Omental fat pad (tissue), 4 donors: ENCODE results near the gene ADI1. TPM values are rescaled to one million over a fixed set of nuclear protein-coding genes. Genes with fewer than 3 reads are reported as not detected.

ENCODE experiments used
- ATAC-seq: fragments of 150-250 bp; one replicate; pipeline ENCODE4 v1.9.1; 2016; ENCODE audit warnings: mild to moderate bottlenecking, moderate library complexity; ENCODE audit not compliant: low FRiP score
- DNase-seq: peaks from one replicate; pipeline ENCODE4 v3.0.0-alpha.2; 2019; ENCODE audit warnings: low spot score
- CTCF ChIP-seq, 3 donors: fragments of 450-650 bp; IDR thresholded peaks; one replicate each; pipeline ENCODE4 v1.5.1; 2016 to 2017; ENCODE audit warnings: antibody characterized with exemption in 3 of 3, mild to moderate bottlenecking in 3 of 3, moderate library complexity in 2 of 3
- total RNA-seq, 4 donors: library from RNA; depleted of rRNA; stranded (reverse); fragments of >200 nt; gene quantifications; one replicate each; pipeline ENCODE4 v1.1.0, GENCODE V29; 2016

ADI1 gene
- total RNA-seq, 4 donors from 2014 or later, result 54.6 to 117 (median 71.3) TPM

DNA sequence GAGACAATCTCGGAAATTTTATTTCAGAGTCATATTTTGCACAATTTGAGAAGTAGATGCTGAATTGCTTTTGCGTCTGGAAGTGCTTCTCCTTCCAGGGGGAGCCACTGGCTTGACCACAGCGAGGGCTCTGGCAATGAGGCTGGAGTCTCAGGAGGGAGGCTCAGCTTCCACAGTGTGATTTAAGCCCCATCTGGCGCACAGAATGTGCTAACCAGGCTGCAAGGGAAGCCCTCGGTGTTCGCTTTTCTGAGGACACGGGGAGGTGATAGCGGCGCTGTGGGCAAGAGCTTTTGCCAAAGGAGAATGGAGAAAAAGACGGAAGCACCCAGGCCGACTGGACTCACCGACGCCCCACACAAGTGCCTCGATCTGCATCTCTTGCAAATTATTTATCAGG, 52.4 kb downstream of the ADI1 start:
- no peak for TF ChIP-seq CTCF (IDR thresholded peaks at IDR 0.05)
- ATAC-seq (no peak), DNase-seq (no peak)

- ATAC-seq (no peak), DNase-seq (no peak)
- no peak for TF ChIP-seq CTCF (IDR thresholded peaks at IDR 0.05)
Observed at GRCh38 chr2:3466482-3466863, 52.9 kb downstream of the ADI1 start.

- no peak for TF ChIP-seq CTCF (IDR thresholded peaks at IDR 0.05)
- no peak for DNase-seq
- ATAC-seq, result peak; percentile 60
Observed at GRCh38 chr2:3465844-3466481, 53.4 kb downstream of the ADI1 start.

DNA sequence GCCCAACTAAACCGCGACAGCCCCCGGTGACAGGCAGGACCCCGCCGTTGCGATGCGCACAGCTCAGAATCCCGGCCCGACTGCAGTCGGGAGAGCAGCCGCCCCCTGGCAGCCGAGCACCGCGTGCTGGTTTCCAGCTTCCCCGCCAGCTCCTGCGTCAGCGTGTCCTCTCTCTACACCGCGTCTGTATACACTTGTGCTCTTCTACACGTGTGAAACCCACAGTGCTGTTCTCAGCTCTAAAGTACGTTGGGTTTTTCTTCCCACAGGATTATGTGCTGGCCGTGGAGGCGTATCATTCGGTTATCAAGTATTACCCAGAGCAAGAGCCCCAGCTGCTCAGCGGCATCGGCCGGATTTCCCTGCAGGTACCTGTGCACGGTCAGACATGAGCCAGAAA, 54.0 kb downstream of the ADI1 start:
- DNase-seq, result no peak
- ATAC-seq, result no peak
- no peak for TF ChIP-seq CTCF (IDR thresholded peaks at IDR 0.05)

GRCh38 chr2:3464401-3465005, 54.8 kb downstream of the ADI1 start:
- no peak for ATAC-seq
- no peak for TF ChIP-seq CTCF (IDR thresholded peaks at IDR 0.05)
- DNase-seq, result no peak

DNA sequence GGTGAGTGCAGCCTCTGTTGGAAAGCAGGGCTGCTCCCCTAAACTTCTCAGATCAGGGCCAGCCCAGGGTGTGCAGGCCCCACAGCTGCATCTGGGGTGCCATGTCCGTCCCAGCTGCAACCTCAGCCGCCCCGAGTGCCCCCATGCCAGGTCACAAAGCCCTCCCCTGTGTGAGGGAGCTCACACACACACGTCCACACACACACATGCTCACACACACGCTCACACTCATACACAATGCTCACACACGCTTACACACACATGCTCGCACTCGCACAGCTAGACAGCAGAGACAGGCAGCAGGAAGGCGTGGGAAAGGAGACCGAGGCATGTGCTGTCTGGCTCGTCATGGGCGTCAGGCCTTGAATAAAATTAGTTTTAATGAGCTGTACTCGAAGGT, 55.4 kb downstream of the ADI1 start:
- TF ChIP-seq CTCF (IDR thresholded peaks at IDR 0.05), result no peak
- DNase-seq (no peak), ATAC-seq (no peak)

GRCh38 chr2:3463186-3463835, 56.0 kb downstream of the ADI1 start:
- TF ChIP-seq CTCF (IDR thresholded peaks at IDR 0.05), result no peak

More at GRCh38 chr2:3463186-3463835, 56.0 kb downstream of the ADI1 start:
- DNase-seq (no peak), ATAC-seq (no peak)
